ENCODE measurements around the gene CCNT1.

GRCh38 chr12:48750769-48751356, 34.4 kb upstream of the CCNT1 start:
- TF ChIP-seq POLR2A (IDR thresholded peaks at IDR 0.05) (no peak), CTCF (IDR thresholded peaks at IDR 0.05) (no peak), POLR2AphosphoS5 (IDR thresholded peaks at IDR 0.05) (no peak), EP300 (IDR thresholded peaks at IDR 0.05) (no peak)

Data from gastroesophageal sphincter (tissue), 3 donors.